SK-N-SH (cell line): Measurements from ENCODE around the gene CCT6B.

ENCODE experiments used
- EZH2phosphoT487 ChIP-seq: fragments of 200-600 bp; sonication (generic); IDR thresholded peaks from 2 replicates; pipeline ENCODE4 v1.6.1; 2017; ENCODE audit warnings: low read depth, mixed run types, mild to moderate bottlenecking, antibody characterized with exemption, moderate library complexity, borderline replicate concordance
- GATA2 ChIP-seq: sonication (generic); formaldehyde crosslinking; IDR thresholded peaks from 2 replicates; pipeline ENCODE4 v1.5.0; 2020; ENCODE audit warnings: mild to moderate bottlenecking, missing genetic modification reagents
- NFIC ChIP-seq: IDR thresholded peaks from 2 replicates; pipeline ENCODE4 v1.4.0; 2012; ENCODE audit warnings: borderline replicate concordance
- SMC3 ChIP-seq: IDR thresholded peaks from 2 replicates; pipeline ENCODE4 v1.6.1; 2012; ENCODE audit warnings: low read depth, low read length, improper control_type of control experiment
- TAF1 ChIP-seq: IDR thresholded peaks from 2 replicates; pipeline ENCODE4 v1.6.1; 2012; ENCODE audit warnings: low read depth, mild to moderate bottlenecking, low read length, moderate library complexity, borderline replicate concordance
- USF2 ChIP-seq: fragments of 150-350 bp; IDR thresholded peaks from 2 replicates; pipeline ENCODE4 v1.6.1; 2017; ENCODE audit warnings: antibody characterized with exemption, low read length, low read depth, borderline replicate concordance
- TF ChIP-seq, protein P1 (sequence below): fragments of 200-600 bp; sonication (generic); IDR thresholded peaks from 2 replicates; pipeline ENCODE4 v1.6.1; 2017; ENCODE audit warnings: antibody characterized with exemption, mild to moderate bottlenecking, moderate library complexity

GRCh38 chr17:34886831-34887230, 74.4 kb downstream of the CCT6B start:
- TF ChIP-seq TAF1 (no peak), SMC3 (no peak), EZH2phosphoT487 (no peak), GATA2 (CRISPR knock-in tag) (no peak), NFIC (no peak), USF2 (no peak)
- TF ChIP-seq, protein P1, sequence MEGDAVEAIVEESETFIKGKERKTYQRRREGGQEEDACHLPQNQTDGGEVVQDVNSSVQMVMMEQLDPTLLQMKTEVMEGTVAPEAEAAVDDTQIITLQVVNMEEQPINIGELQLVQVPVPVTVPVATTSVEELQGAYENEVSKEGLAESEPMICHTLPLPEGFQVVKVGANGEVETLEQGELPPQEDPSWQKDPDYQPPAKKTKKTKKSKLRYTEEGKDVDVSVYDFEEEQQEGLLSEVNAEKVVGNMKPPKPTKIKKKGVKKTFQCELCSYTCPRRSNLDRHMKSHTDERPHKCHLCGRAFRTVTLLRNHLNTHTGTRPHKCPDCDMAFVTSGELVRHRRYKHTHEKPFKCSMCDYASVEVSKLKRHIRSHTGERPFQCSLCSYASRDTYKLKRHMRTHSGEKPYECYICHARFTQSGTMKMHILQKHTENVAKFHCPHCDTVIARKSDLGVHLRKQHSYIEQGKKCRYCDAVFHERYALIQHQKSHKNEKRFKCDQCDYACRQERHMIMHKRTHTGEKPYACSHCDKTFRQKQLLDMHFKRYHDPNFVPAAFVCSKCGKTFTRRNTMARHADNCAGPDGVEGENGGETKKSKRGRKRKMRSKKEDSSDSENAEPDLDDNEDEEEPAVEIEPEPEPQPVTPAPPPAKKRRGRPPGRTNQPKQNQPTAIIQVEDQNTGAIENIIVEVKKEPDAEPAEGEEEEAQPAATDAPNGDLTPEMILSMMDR: no peak
